Esophagus muscularis mucosa (tissue), 3 donors: ENCODE data around the gene PIK3CB.

ENCODE experiments used
- CTCF ChIP-seq, 3 experiments: fragments of 200-600 bp in 2 of 3; fragments of 450-650 bp in 1 of 3; sonication (generic) in 2 of 3; IDR thresholded peaks; one replicate each; pipeline ENCODE4 v1.5.1; 2017 to 2019; ENCODE audit warnings: antibody characterized with exemption in 3 of 3, mild to moderate bottlenecking in 2 of 3, moderate library complexity in 1 of 3
- POLR2AphosphoS5 ChIP-seq, 2 donors: sonication (generic); formaldehyde crosslinking; IDR thresholded peaks; one replicate each; pipeline ENCODE4 v1.6.1; 2017; ENCODE audit warnings: antibody characterized with exemption in 2 of 2

DNA sequence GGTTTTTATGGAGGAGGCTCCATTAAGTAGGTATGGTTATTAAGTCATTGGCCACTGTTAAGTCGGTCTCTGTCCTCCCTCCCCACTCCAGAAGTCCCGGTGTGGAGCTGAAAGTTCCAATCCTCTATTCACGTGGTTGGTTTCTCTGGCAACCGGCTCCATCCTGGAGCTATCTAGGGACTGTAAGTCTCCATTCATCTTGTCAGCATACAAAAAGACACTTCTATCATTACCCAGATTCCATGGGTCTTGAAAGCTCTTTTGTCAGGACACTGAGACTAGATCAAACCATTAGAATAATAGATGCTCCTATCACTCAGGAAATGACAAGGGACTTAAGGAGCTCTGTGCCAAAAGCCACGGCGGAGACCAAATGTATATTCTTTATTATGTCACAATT lies 110.3 kb downstream of the PIK3CB start:
- TF ChIP-seq CTCF (IDR thresholded peaks at IDR 0.05) (no peak), POLR2AphosphoS5 (IDR thresholded peaks at IDR 0.05) (no peak)
